Suprapubic skin (tissue), 4 donors: Measurements from ENCODE around the gene ADAMTS2.

Experiments
- CTCF ChIP-seq, 2 donors: fragments of 200-600 bp in 1 of 2; fragments of 450-650 bp in 1 of 2; sonication (generic) in 1 of 2; IDR thresholded peaks; one replicate each; pipeline ENCODE4 v1.5.1; 2016 to 2019; ENCODE audit warnings: antibody characterized with exemption in 2 of 2, mild to moderate bottlenecking in 1 of 2, moderate library complexity in 1 of 2
- EP300 ChIP-seq: sonication (generic); formaldehyde crosslinking; IDR thresholded peaks from one replicate; pipeline ENCODE4 v1.6.1; 2017; ENCODE audit warnings: antibody characterized with exemption
- POLR2A ChIP-seq, 2 donors: fragments of 450-650 bp; IDR thresholded peaks; one replicate each; pipeline ENCODE4 v1.6.1; 2017; ENCODE audit warnings: antibody characterized with exemption in 2 of 2, mild to moderate bottlenecking in 2 of 2, moderate library complexity in 2 of 2
- POLR2AphosphoS5 ChIP-seq, 3 donors: sonication (generic); formaldehyde crosslinking; IDR thresholded peaks; one replicate each; pipeline ENCODE4 v1.6.1; 2017; ENCODE audit warnings: antibody characterized with exemption in 3 of 3

GRCh38 chr5:179264783-179265513 is 80.3 kb downstream of the ADAMTS2 start:
- no peak for TF ChIP-seq CTCF (IDR thresholded peaks at IDR 0.05)
- TF ChIP-seq POLR2AphosphoS5 (IDR thresholded peaks at IDR 0.05), result no peak
- TF ChIP-seq POLR2A (IDR thresholded peaks at IDR 0.05), result no peak
- no peak for TF ChIP-seq EP300
